HEK293 (cell line): ENCODE data around the gene TM4SF1.

Experiments used
- CTCF ChIA-PET: fragments of 350-600 bp; formaldehyde crosslinking; extraction: SDS; loops from one replicate; lab custom pipeline; 2021; ENCODE audit warnings: antibody characterized with exemption; lab: Yijun Ruan, JAX
- POLR2A ChIA-PET: fragments of 300-600 bp; formaldehyde crosslinking; extraction: SDS; loops from one replicate; lab custom pipeline; 2020; ENCODE audit warnings: antibody characterized with exemption, inconsistent platforms; lab: Yijun Ruan, JAX
- H3K27ac ChIP-seq: fragments of 200-500 bp; sonication (Bioruptor generic); 2 replicates; pipeline ENCODE4 v1.5.1; 2014; ENCODE audit warnings: low read depth, low read length, control low read depth, inconsistent platforms; ENCODE audit errors: extremely low read depth
- H3K36me3 ChIP-seq, 2 experiments: fragments of 200-500 bp in 1 of 2; sonication (Bioruptor generic) in 1 of 2; 1 replicate in 1 of 2; 2 replicates in 1 of 2; pipeline ENCODE4 v1.5.1; 2014 to 2017; ENCODE audit warnings: inconsistent platforms in 2 of 2, low read length in 2 of 2; ENCODE audit not compliant: control insufficient read depth in 2 of 2, insufficient read depth in 1 of 2
- H3K4me1 ChIP-seq: fragments of 200-500 bp; sonication (Bioruptor generic); 2 replicates; pipeline ENCODE4 v1.5.1; 2014; ENCODE audit warnings: mild to moderate bottlenecking, low read length, inconsistent platforms; ENCODE audit not compliant: control insufficient read depth, insufficient read depth
- H3K4me3 ChIP-seq: 2 replicates; pipeline ENCODE4 v1.5.1; 2011; ENCODE audit warnings: low read depth, mild to moderate bottlenecking, control low read depth, low read length, moderate library complexity
- H3K9me3 ChIP-seq: fragments of 200-500 bp; sonication (Bioruptor generic); 2 replicates; pipeline ENCODE4 v1.5.1; 2014; ENCODE audit warnings: low read depth, low read length, inconsistent platforms; ENCODE audit not compliant: control insufficient read depth, insufficient read depth
- AEBP2 ChIP-seq: fragments of 450-650 bp; formaldehyde crosslinking; IDR thresholded peaks from 2 replicates; pipeline ENCODE4 v1.5.1; 2016; ENCODE audit warnings: missing biosample characterization, missing genetic modification characterization, borderline replicate concordance
- GLI2 ChIP-seq: fragments of 450-650 bp; formaldehyde crosslinking; IDR thresholded peaks from 2 replicates; pipeline ENCODE4; 2017; ENCODE audit warnings: missing biosample characterization, missing genetic modification characterization, low read depth, borderline replicate concordance
- HIC1 ChIP-seq: fragments of 450-650 bp; formaldehyde crosslinking; IDR thresholded peaks from 2 replicates; pipeline ENCODE4 v1.5.1; 2016; ENCODE audit warnings: missing biosample characterization, missing genetic modification characterization
- KLF1 ChIP-seq: fragments of 450-650 bp; formaldehyde crosslinking; IDR thresholded peaks from 2 replicates; pipeline ENCODE4 v1.5.1; 2016; ENCODE audit warnings: missing biosample characterization, missing genetic modification characterization
- MYNN ChIP-seq: fragments of 450-650 bp; formaldehyde crosslinking; IDR thresholded peaks from 2 replicates; pipeline ENCODE4 v1.5.1; 2016; ENCODE audit warnings: missing biosample characterization, missing genetic modification characterization, borderline replicate concordance
- PRDM1 ChIP-seq: fragments of 450-650 bp; formaldehyde crosslinking; IDR thresholded peaks from 2 replicates; pipeline ENCODE4; 2016; ENCODE audit warnings: missing biosample characterization, missing genetic modification characterization
- SCRT2 ChIP-seq: fragments of 450-650 bp; formaldehyde crosslinking; IDR thresholded peaks from 2 replicates; pipeline ENCODE4 v1.5.1; 2016; ENCODE audit warnings: missing biosample characterization, missing genetic modification characterization
- SP7 ChIP-seq: fragments of 450-650 bp; formaldehyde crosslinking; IDR thresholded peaks from 2 replicates; pipeline ENCODE4 v1.5.1; 2016; ENCODE audit warnings: missing biosample characterization, missing genetic modification characterization
- ZBTB20 ChIP-seq: fragments of 450-650 bp; formaldehyde crosslinking; IDR thresholded peaks from 2 replicates; pipeline ENCODE4 v1.5.1; 2016; ENCODE audit warnings: missing biosample characterization, missing genetic modification characterization
- ZIC2 ChIP-seq: fragments of 450-650 bp; formaldehyde crosslinking; IDR thresholded peaks from 2 replicates; pipeline ENCODE4 v1.5.1; 2016; ENCODE audit warnings: missing biosample characterization, missing genetic modification characterization
- ZNF121 ChIP-seq: fragments of 450-650 bp; formaldehyde crosslinking; IDR thresholded peaks from 2 replicates; pipeline ENCODE4 v1.5.1; 2016; ENCODE audit warnings: missing biosample characterization, missing genetic modification characterization
- ZNF19 ChIP-seq: fragments of 450-650 bp; formaldehyde crosslinking; IDR thresholded peaks from 2 replicates; pipeline ENCODE4; 2016; ENCODE audit warnings: missing biosample characterization, missing genetic modification characterization, low read depth
- ZNF202 ChIP-seq: fragments of 450-650 bp; formaldehyde crosslinking; IDR thresholded peaks from 2 replicates; pipeline ENCODE4 v1.5.1; 2016; ENCODE audit warnings: missing biosample characterization, missing genetic modification characterization, borderline replicate concordance
- ZNF223 ChIP-seq: fragments of 450-650 bp; formaldehyde crosslinking; IDR thresholded peaks from 2 replicates; pipeline ENCODE4 v1.5.1; 2016; ENCODE audit warnings: missing biosample characterization, missing genetic modification characterization
- ZNF274 ChIP-seq, 2 experiments: fragments of 200-500 bp in 1 of 2; fragments of 450-650 bp in 1 of 2; sonication (Bioruptor generic) in 1 of 2; formaldehyde crosslinking in 1 of 2; IDR thresholded peaks; 2 replicates each; pipeline versions ENCODE4 v1.5.1 to v1.6.1; 2014 to 2016; ENCODE audit warnings: borderline replicate concordance in 1 of 2, inconsistent platforms in 1 of 2, low read length in 1 of 2, missing biosample characterization in 1 of 2, missing genetic modification characterization in 1 of 2
- ZNF324 ChIP-seq: fragments of 450-650 bp; formaldehyde crosslinking; IDR thresholded peaks from 2 replicates; pipeline ENCODE4 v1.5.1; 2016; ENCODE audit warnings: missing biosample characterization, missing genetic modification characterization
- ZNF354C ChIP-seq: fragments of 450-650 bp; formaldehyde crosslinking; IDR thresholded peaks from 2 replicates; pipeline ENCODE4 v1.5.1; 2016; ENCODE audit warnings: missing biosample characterization, missing genetic modification characterization, low read depth, borderline replicate concordance
- ZNF426 ChIP-seq: fragments of 450-650 bp; formaldehyde crosslinking; IDR thresholded peaks from 2 replicates; pipeline ENCODE4 v1.5.1; 2017; ENCODE audit warnings: missing biosample characterization, missing genetic modification characterization, mild to moderate bottlenecking, inconsistent platforms, moderate library complexity
- ZNF654 ChIP-seq: fragments of 450-650 bp; formaldehyde crosslinking; IDR thresholded peaks from 2 replicates; pipeline ENCODE4 v1.5.1; 2016; ENCODE audit warnings: low read depth, missing biosample characterization, missing genetic modification characterization
- ZNF837 ChIP-seq: fragments of 450-650 bp; formaldehyde crosslinking; IDR thresholded peaks from 2 replicates; pipeline ENCODE4 v1.5.1; 2016; ENCODE audit warnings: missing biosample characterization, missing genetic modification characterization
- TF ChIP-seq, protein P1 (sequence below): fragments of 450-650 bp; formaldehyde crosslinking; IDR thresholded peaks from 2 replicates; pipeline ENCODE4 v1.5.1; 2016; ENCODE audit warnings: missing biosample characterization, missing genetic modification characterization

The TM4SF1 gene

DNA sequence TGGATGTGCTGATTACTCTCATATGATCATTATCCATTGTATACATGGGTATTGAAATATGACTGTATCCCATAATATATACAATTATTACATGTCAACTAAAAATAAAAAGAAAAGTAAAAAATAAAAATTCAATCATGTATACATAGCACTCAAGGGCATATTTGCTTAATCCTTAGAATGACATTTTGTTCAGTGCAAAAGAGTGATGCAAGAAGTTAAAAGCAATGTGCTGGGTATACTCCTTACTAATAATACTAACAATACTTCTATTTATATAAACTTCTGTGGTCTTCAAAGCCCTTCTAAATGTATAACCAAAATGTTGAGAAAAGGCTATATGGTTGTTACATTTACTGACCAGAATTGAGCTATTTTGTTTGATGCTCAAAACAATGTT is 23.2 kb upstream of the TM4SF1 start:
- no peak overlapping the region for H3K27ac ChIP-seq
- TF ChIP-seq ZNF837 (tag by site-specific recombination) (no peak), ZNF121 (tag by site-specific recombination) (no peak), PRDM1 (tag by site-specific recombination) (no peak), SP7 (tag by site-specific recombination) (no peak), MYNN (tag by site-specific recombination) (no peak), ZBTB20 (tag by site-specific recombination) (no peak), ZNF274 (IDR thresholded peaks at IDR 0.05; ENCODE audit: low read length) (no peak), ZNF274 (tag by site-specific recombination; IDR thresholded peaks at IDR 0.05; ENCODE audit: borderline replicate concordance) (no peak), SCRT2 (tag by site-specific recombination) (no peak), ZNF354C (no peak), ZNF654 (tag by site-specific recombination) (no peak), ZIC2 (tag by site-specific recombination) (no peak), ZNF426 (tag by site-specific recombination) (no peak), ZNF324 (tag by site-specific recombination) (no peak), AEBP2 (no peak), KLF1 (tag by site-specific recombination) (no peak)
- TF ChIP-seq, protein P1, sequence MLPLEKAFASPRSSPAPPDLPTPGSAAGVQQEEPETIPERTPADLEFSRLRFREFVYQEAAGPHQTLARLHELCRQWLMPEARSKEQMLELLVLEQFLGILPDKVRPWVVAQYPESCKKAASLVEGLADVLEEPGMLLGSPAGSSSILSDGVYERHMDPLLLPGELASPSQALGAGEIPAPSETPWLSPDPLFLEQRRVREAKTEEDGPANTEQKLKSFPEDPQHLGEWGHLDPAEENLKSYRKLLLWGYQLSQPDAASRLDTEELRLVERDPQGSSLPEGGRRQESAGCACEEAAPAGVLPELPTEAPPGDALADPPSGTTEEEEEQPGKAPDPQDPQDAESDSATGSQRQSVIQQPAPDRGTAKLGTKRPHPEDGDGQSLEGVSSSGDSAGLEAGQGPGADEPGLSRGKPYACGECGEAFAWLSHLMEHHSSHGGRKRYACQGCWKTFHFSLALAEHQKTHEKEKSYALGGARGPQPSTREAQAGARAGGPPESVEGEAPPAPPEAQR (tag by site-specific recombination): no peak
- TF ChIP-seq, all 188 proteins: peak for 0
- ChIA-PET CTCF (no interaction called here), POLR2A (no interaction called here)
- no peaks in the 10 kb centered on the region for H3K9me3 ChIP-seq
- no peak overlapping the region for H3K4me3 ChIP-seq
- H3K4me1 ChIP-seq: peaks cover 2% of the 10 kb centered on the region; the same call in 1 of the 2 replicates
- H3K36me3 ChIP-seq: no peaks in the 10 kb centered on the region

DNA sequence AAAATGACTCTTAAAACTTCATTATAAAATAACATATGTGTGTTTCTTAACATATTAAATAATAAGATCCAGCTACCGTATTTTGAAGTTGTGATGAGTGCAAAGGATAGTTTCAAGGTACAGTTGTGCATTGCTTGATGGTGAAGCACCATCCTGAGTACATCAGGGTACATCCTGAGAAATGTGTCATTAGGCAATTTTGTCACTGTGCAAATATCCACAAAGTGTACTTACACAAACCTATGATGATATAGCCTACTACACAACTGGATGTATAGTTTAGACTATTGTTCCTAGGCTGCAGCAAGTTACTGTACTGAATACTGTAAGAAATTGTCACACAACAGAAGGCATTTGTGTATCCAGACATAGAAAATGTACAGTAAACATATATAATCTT is 20.8 kb upstream of the TM4SF1 start:
- ChIA-PET CTCF (interaction anchor here (1.1 kb wide), 1 partner anchor 82 kb away, joined by 3 read pairs; no protein-coding TSS in a partner anchor), POLR2A (no interaction called here)
- Histone ChIP-seq H3K27ac (no peak overlapping the region), H3K4me3 (no peak overlapping the region), H3K4me1 (peaks cover 5% of the 10 kb centered on the region; the same call in 1 of the 2 replicates), H3K9me3 (no peaks in the 10 kb centered on the region), H3K36me3 (no peaks in the 10 kb centered on the region)
- no peak for TF ChIP-seq HIC1 (tag by site-specific recombination)
- TF ChIP-seq ZNF19 (tag by site-specific recombination): no peak
- no peak for TF ChIP-seq GLI2 (tag by site-specific recombination)
- TF ChIP-seq ZNF223 (tag by site-specific recombination): no peak
- no peak for TF ChIP-seq ZNF202 (tag by site-specific recombination)
